ELR (cell line): ENCODE measurements around the gene ADAMTSL1.

Experiments
- DNase-seq: peaks from one replicate; pipeline ENCODE4 v3.0.0-alpha.2; 2015; ENCODE audit warnings: low read depth

ADAMTSL1 gene

GRCh38 chr9:18819418-18819817 lies 345.5 kb downstream of the ADAMTSL1 start:
- no peak for DNase-seq

- DNase-seq = no peak
Measured at GRCh38 chr9:18820566-18821095, 346.7 kb downstream of the ADAMTSL1 start.

GRCh38 chr9:18821788-18822187 lies 347.8 kb downstream of the ADAMTSL1 start:
- peak; percentile 40 for DNase-seq

GRCh38 chr9:18822850-18823249 lies 348.9 kb downstream of the ADAMTSL1 start:
- DNase-seq = no peak

GRCh38 chr9:18824095-18824666 lies 350.2 kb downstream of the ADAMTSL1 start:
- peak; percentile 31 for DNase-seq

- no peak for DNase-seq
Measured at GRCh38 chr9:18825656-18826170, 351.8 kb downstream of the ADAMTSL1 start.

GRCh38 chr9:18826248-18826647 lies 352.3 kb downstream of the ADAMTSL1 start:
- DNase-seq = no peak

- DNase-seq = no peak
Measured at GRCh38 chr9:18829066-18829465, 355.1 kb downstream of the ADAMTSL1 start.

GRCh38 chr9:18829873-18830272 lies 355.9 kb downstream of the ADAMTSL1 start:
- DNase-seq = no peak

- no peak for DNase-seq
Measured at GRCh38 chr9:18834740-18835361, 360.9 kb downstream of the ADAMTSL1 start.

- no peak for DNase-seq
Measured at GRCh38 chr9:18837402-18837801, 363.4 kb downstream of the ADAMTSL1 start.

GRCh38 chr9:18847576-18848275 lies 373.8 kb downstream of the ADAMTSL1 start:
- DNase-seq = no peak

GRCh38 chr9:18848657-18849056 lies 374.7 kb downstream of the ADAMTSL1 start:
- no peak for DNase-seq

GRCh38 chr9:18849270-18849669 lies 375.3 kb downstream of the ADAMTSL1 start:
- no peak for DNase-seq

GRCh38 chr9:18849890-18850677 lies 376.1 kb downstream of the ADAMTSL1 start:
- no peak for DNase-seq

- DNase-seq = no peak
Measured at GRCh38 chr9:18851069-18851795, 377.3 kb downstream of the ADAMTSL1 start.

GRCh38 chr9:18855656-18856055 lies 381.7 kb downstream of the ADAMTSL1 start:
- no peak for DNase-seq

- no peak for DNase-seq
Measured at GRCh38 chr9:18857334-18857733, 383.4 kb downstream of the ADAMTSL1 start.

- DNase-seq = peak; percentile 12
Measured at GRCh38 chr9:18857769-18858168, 383.8 kb downstream of the ADAMTSL1 start.

GRCh38 chr9:18861609-18862544 lies 387.9 kb downstream of the ADAMTSL1 start:
- no peak for DNase-seq
